DND-41 (cell line): ENCODE results near the gene MASP1.

ENCODE experiments used
- CTCF ChIP-seq: IDR thresholded peaks from 2 replicates; pipeline ENCODE4 v1.5.1; 2012; ENCODE audit warnings: borderline replicate concordance, low read length, moderate library complexity, mild to moderate bottlenecking; ENCODE audit not compliant: poor library complexity, severe bottlenecking; ENCODE audit errors: extremely low read depth
- EZH2 ChIP-seq: IDR thresholded peaks from 3 replicates; pipeline ENCODE4 v1.6.1; 2012; ENCODE audit warnings: borderline replicate concordance, low read depth, mild to moderate bottlenecking, moderate library complexity, low read length, inconsistent platforms; ENCODE audit not compliant: severe bottlenecking

DNA sequence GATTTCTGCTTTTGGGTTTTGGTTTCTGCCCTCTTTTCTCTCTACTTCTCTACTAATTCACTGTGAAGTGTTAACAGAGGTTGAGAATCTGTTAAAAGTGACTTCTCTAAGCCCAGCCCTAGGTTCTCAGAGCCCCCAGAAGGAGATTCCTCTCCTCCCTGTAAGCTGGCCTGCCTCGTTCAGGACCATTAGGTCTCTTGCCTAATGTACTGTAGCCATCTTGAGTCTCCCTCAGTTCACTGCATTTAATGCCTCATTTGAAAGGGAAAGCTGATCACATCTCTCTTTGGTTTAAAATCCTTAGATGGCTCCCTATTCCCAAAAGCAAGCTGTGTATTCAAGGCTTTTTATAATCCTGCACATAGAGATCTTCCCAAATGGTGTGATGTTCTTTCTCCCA, 77.9 kb downstream of the MASP1 start:
- TF ChIP-seq CTCF = no peak
- TF ChIP-seq EZH2 = no peak
